Measurements from ENCODE around the gene UST. TPM values are rescaled to one million over a fixed set of nuclear protein-coding genes. Genes with fewer than 3 reads are reported as not detected.

UST gene
- total RNA-seq, 4 donors from 2014 or later = 4.8 to 9.0 (median 7.8) TPM

GRCh38 chr6:149088361-149088760 is 341.5 kb downstream of the UST start:
- WGBS, 2 donors (ENCODE audit: low coverage in 1 of 2) = 94 to 97% methylated on average over 4 to 9 of the region's 9 CpGs
- H3K36me3 ChIP-seq = no peaks in the 10 kb centered on the region
- in situ Hi-C loops (cut with MboI; ENCODE audit: low pct_ligation_motif_present in 1 of 4, low pct_unique_long_range_greater_than_20kb in 1 of 4, low sequenced_read_pairs in 3 of 4) = loop anchor here in 3 of 4 donors (10.0 to 25.0 kb wide), 4 partner anchors 54 to 424 kb away; no protein-coding TSS in a partner anchor
- no peak overlapping the region for H3K4me3 ChIP-seq
- TF ChIP-seq CTCF (IDR thresholded peaks at IDR 0.05) (no peak), EP300 (IDR thresholded peaks at IDR 0.05; ENCODE audit: low read depth) (no peak), POLR2A (IDR thresholded peaks at IDR 0.05) (no peak), POLR2AphosphoS5 (IDR thresholded peaks at IDR 0.05) (no peak)
- no peaks in the 10 kb centered on the region for H3K4me1 ChIP-seq
- no peak for DNase-seq
- no peak overlapping the region for H3K27ac ChIP-seq
- no peaks in the 10 kb centered on the region for H3K27me3 ChIP-seq
- no peaks in the 10 kb centered on the region for H3K9me3 ChIP-seq
- intact Hi-C loops (cut with DNase I; ENCODE audit: low total_unique reads) = loop anchor here (10.0 kb wide), 1 partner anchor 226 kb away; the partner anchor contains the start of gene TAB2

- no peak for TF ChIP-seq POLR2A (IDR thresholded peaks at IDR 0.05)
- TF ChIP-seq EP300 (IDR thresholded peaks at IDR 0.05; ENCODE audit: low read depth) = no peak
- no peak for TF ChIP-seq CTCF (IDR thresholded peaks at IDR 0.05)
- TF ChIP-seq POLR2AphosphoS5 (IDR thresholded peaks at IDR 0.05) = no peak
- no peaks in the 10 kb centered on the region for H3K9me3 ChIP-seq
- no peaks in the 10 kb centered on the region for H3K36me3 ChIP-seq
- in situ Hi-C loops (cut with MboI; ENCODE audit: low pct_ligation_motif_present in 1 of 4, low pct_unique_long_range_greater_than_20kb in 1 of 4, low sequenced_read_pairs in 3 of 4) = loop anchor here in 3 of 4 donors (10.0 to 25.0 kb wide), 4 partner anchors 55 to 423 kb away; no protein-coding TSS in a partner anchor
- no peak overlapping the region for H3K27ac ChIP-seq
- intact Hi-C loops (cut with DNase I; ENCODE audit: low total_unique reads) = loop anchor here (10.0 kb wide), 1 partner anchor 225 kb away; the partner anchor contains the start of gene TAB2
- peaks cover 0 to 7% (median 2%) of the 10 kb centered on the region in 4 donors for H3K4me1 ChIP-seq
- no peaks in the 10 kb centered on the region for H3K27me3 ChIP-seq
- no peak overlapping the region for H3K4me3 ChIP-seq
- WGBS, 2 donors (ENCODE audit: low coverage in 1 of 2) = 60 to 93% methylated on average over 3 to 8 of the region's 8 CpGs
- no peak for DNase-seq
These were observed 342.7 kb downstream of the UST start for GRCh38 chr6:149089510-149089909.

- Histone ChIP-seq H3K36me3 (no peaks in the 10 kb centered on the region), H3K4me1 (peaks cover 0 to 7% (median 2%) of the 10 kb centered on the region in 4 donors), H3K27me3 (no peaks in the 10 kb centered on the region), H3K4me3 (no peak overlapping the region), H3K27ac (no peak overlapping the region), H3K9me3 (no peaks in the 10 kb centered on the region)
- no peak for TF ChIP-seq CTCF (IDR thresholded peaks at IDR 0.05)
- no peak for TF ChIP-seq EP300 (IDR thresholded peaks at IDR 0.05; ENCODE audit: low read depth)
- TF ChIP-seq POLR2AphosphoS5 (IDR thresholded peaks at IDR 0.05) = no peak
- TF ChIP-seq POLR2A (IDR thresholded peaks at IDR 0.05) = no peak
- WGBS, 2 donors (ENCODE audit: low coverage in 1 of 2) = 85 to 93% methylated on average over 3 to 4 of the region's 4 CpGs
- no peak for DNase-seq
- intact Hi-C loops (cut with DNase I; ENCODE audit: low total_unique reads) (loop anchor here (5.0 kb wide), 1 partner anchor 426 kb away; no protein-coding TSS in a partner anchor), in situ Hi-C loops (cut with MboI; ENCODE audit: low pct_ligation_motif_present in 1 of 4, low pct_unique_long_range_greater_than_20kb in 1 of 4, low sequenced_read_pairs in 3 of 4) (loop anchor here in 1 of 4 donors (25.0 kb wide), 1 partner anchor 421 kb away; no protein-coding TSS in a partner anchor)
These were observed 344.1 kb downstream of the UST start for GRCh38 chr6:149090937-149091336.

- Histone ChIP-seq H3K27ac (no peak overlapping the region), H3K36me3 (no peaks in the 10 kb centered on the region), H3K27me3 (no peaks in the 10 kb centered on the region), H3K9me3 (peaks cover 9 to 10% of the 10 kb centered on the region in 2 donors), H3K4me3 (no peak overlapping the region), H3K4me1 (peaks cover 0 to 7% (median 2%) of the 10 kb centered on the region in 4 donors)
- no peak for DNase-seq
- 17 to 37% methylated on average over 1 to 3 of the region's 3 CpGs for WGBS, 2 donors (ENCODE audit: low coverage in 1 of 2)
- TF ChIP-seq POLR2AphosphoS5 (IDR thresholded peaks at IDR 0.05) (no peak), EP300 (IDR thresholded peaks at IDR 0.05; ENCODE audit: low read depth) (no peak), CTCF (IDR thresholded peaks at IDR 0.05) (no peak), POLR2A (IDR thresholded peaks at IDR 0.05) (no peak)
- intact Hi-C loops (cut with DNase I; ENCODE audit: low total_unique reads) (loop anchor here (5.0 kb wide), 1 partner anchor 424 kb away; no protein-coding TSS in a partner anchor), in situ Hi-C loops (cut with MboI; ENCODE audit: low pct_ligation_motif_present in 1 of 4, low pct_unique_long_range_greater_than_20kb in 1 of 4, low sequenced_read_pairs in 3 of 4) (loop anchor here in 1 of 4 donors (25.0 kb wide), 1 partner anchor 419 kb away; no protein-coding TSS in a partner anchor)
These were observed 346.8 kb downstream of the UST start for GRCh38 chr6:149093643-149094042.
